ENCODE data around the gene CHIC2.

DNA sequence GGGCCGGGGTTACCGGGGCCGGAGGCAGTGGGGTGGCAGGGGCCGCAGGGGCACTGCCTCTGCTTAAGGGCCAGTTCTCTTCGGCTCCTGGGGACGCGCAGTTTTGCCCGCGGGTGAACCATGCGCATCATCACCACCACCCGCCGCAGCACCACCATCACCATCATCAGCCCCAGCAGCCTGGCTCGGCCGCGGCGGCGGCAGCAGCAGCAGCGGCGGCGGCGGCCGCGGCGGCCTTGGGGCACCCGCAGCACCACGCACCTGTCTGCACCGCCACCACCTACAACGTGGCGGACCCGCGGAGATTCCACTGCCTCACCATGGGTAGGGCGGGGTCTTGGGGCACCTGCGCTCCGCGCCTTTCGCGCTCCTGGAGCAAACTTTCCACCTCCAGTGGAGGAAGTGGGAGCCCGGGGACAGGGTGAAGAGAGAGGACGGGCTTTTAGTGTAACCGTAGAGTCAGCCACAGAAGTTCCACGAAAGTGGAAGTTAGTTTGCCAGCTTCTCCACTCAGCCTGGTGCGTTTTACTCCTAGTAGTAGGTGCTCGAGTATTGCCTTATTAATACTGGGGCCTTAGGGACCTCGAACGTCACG is 36.3 kb upstream of the CHIC2 start:
- TF ChIP-seq, protein P1, sequence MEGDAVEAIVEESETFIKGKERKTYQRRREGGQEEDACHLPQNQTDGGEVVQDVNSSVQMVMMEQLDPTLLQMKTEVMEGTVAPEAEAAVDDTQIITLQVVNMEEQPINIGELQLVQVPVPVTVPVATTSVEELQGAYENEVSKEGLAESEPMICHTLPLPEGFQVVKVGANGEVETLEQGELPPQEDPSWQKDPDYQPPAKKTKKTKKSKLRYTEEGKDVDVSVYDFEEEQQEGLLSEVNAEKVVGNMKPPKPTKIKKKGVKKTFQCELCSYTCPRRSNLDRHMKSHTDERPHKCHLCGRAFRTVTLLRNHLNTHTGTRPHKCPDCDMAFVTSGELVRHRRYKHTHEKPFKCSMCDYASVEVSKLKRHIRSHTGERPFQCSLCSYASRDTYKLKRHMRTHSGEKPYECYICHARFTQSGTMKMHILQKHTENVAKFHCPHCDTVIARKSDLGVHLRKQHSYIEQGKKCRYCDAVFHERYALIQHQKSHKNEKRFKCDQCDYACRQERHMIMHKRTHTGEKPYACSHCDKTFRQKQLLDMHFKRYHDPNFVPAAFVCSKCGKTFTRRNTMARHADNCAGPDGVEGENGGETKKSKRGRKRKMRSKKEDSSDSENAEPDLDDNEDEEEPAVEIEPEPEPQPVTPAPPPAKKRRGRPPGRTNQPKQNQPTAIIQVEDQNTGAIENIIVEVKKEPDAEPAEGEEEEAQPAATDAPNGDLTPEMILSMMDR (conservative IDR thresholded peaks at IDR 0.05 in 1 of 2, IDR thresholded peaks at IDR 0.05 in 1 of 2; ENCODE audit: extremely low read depth in 1 of 2, insufficient read depth in 1 of 2, low read depth in 1 of 2, low read length in 2 of 2), result no peak
- TF ChIP-seq EZH2 (IDR thresholded peaks at IDR 0.05; ENCODE audit: borderline replicate concordance, low read length), result no peak

All from mammary epithelial cell (primary cell).